B cell (primary cell): ENCODE results near the gene SIRT3. TPM values are rescaled to one million over a fixed set of nuclear protein-coding genes. Genes with fewer than 3 reads are reported as not detected.

Experiments
- ATAC-seq: fragments of 200-7000 bp; cut with Tn5 transposase; one replicate; pipeline ENCODE4 v1.10.0; 2021; ENCODE audit warnings: low read depth, mild to moderate bottlenecking, moderate number of reproducible peaks, moderate library complexity
- CTCF ChIA-PET: fragments of 350-600 bp; sonication (Branson Sonifier 250); formaldehyde crosslinking; loops from one replicate; lab custom pipeline; 2021; ENCODE audit warnings: antibody characterized with exemption, inconsistent platforms; lab: Charles Lee
- POLR2A ChIA-PET: fragments of 350-600 bp; sonication (Branson Sonifier 250); formaldehyde crosslinking; loops from one replicate; lab custom pipeline; 2021; ENCODE audit warnings: antibody characterized with exemption; lab: Charles Lee
- DNase-seq: peaks from one replicate; pipeline ENCODE4 v3.0.0; 2013
- H2AFZ ChIP-seq: 2 replicates; pipeline ENCODE4 v1.6.1; 2012; ENCODE audit warnings: mild to moderate bottlenecking, low read depth, low read length; ENCODE audit not compliant: insufficient read depth, poor library complexity, severe bottlenecking
- H3K27ac ChIP-seq, 2 donors: 1 replicate in 1 of 2; 2 replicates in 1 of 2; pipeline ENCODE4 v1.5.1; 2012 to 2013; ENCODE audit warnings: low read length in 2 of 2, mild to moderate bottlenecking in 2 of 2, moderate library complexity in 1 of 2
- H3K27me3 ChIP-seq, 4 experiments: fragments of 200-600 bp in 1 of 4; sonication (generic) in 1 of 4; replicated peaks in 1 of 4; 1 replicate in 2 of 4; 2 replicates in 2 of 4; pipeline versions ENCODE4 v1.6.1 to v1.7.0; 2013 to 2016; ENCODE audit warnings: low read length in 3 of 4, mild to moderate bottlenecking in 2 of 4, mixed read lengths in 1 of 4, moderate library complexity in 1 of 4; ENCODE audit not compliant: insufficient read depth in 4 of 4, control insufficient read depth in 3 of 4; ENCODE audit errors: control extremely low read depth in 1 of 4
- H3K36me3 ChIP-seq, 2 experiments: replicated peaks in 1 of 2; 1 replicate in 1 of 2; 2 replicates in 1 of 2; pipeline versions ENCODE4 v1.6.1 to v1.7.1; 2013; ENCODE audit warnings: low read length in 1 of 2; ENCODE audit not compliant: insufficient read depth in 2 of 2, control insufficient read depth in 1 of 2; ENCODE audit errors: control extremely low read depth in 1 of 2, extremely low read depth in 1 of 2
- H3K4me1 ChIP-seq, 2 donors: fragments of 200-600 bp in 1 of 2; sonication (generic) in 1 of 2; 1 replicate in 1 of 2; 2 replicates in 1 of 2; pipeline versions ENCODE4 v1.5.1 to v1.6.1; 2013 to 2017; ENCODE audit warnings: low read length in 2 of 2; ENCODE audit not compliant: control insufficient read depth in 2 of 2, insufficient read depth in 2 of 2
- H3K4me2 ChIP-seq: replicated peaks from 2 replicates; pipeline ENCODE3; 2012; ENCODE audit warnings: mild to moderate bottlenecking, low read depth, low read length; ENCODE audit not compliant: poor library complexity, severe bottlenecking
- H3K4me3 ChIP-seq, 5 experiments: fragments of 200-600 bp in 1 of 5; sonication (generic) in 1 of 5; 1 replicate in 3 of 5; 2 replicates in 2 of 5; pipeline versions ENCODE4 v1.5.1 to v1.7.0; 2011 to 2016; ENCODE audit warnings: low read length in 4 of 5, mild to moderate bottlenecking in 4 of 5, low read depth in 2 of 5, control low read depth in 1 of 5, moderate library complexity in 1 of 5; ENCODE audit not compliant: insufficient read depth in 1 of 5; ENCODE audit errors: control extremely low read depth in 1 of 5, extremely low read depth in 1 of 5
- H3K79me2 ChIP-seq: fragments of 200-600 bp; sonication (generic); one replicate; pipeline ENCODE4 v1.6.0; 2016; ENCODE audit warnings: low read length; ENCODE audit not compliant: control insufficient read depth, insufficient read depth
- H3K9ac ChIP-seq: fragments of 200-600 bp; sonication (generic); 2 replicates; pipeline ENCODE4 v1.6.1; 2017; ENCODE audit warnings: mild to moderate bottlenecking, low read length, moderate library complexity
- H3K9me3 ChIP-seq, 3 donors: one replicate each; pipeline versions ENCODE4 v1.6.1 to v1.7.1; 2013; ENCODE audit warnings: low read length in 2 of 3; ENCODE audit not compliant: control insufficient read depth in 2 of 3, insufficient read depth in 1 of 3; ENCODE audit errors: control extremely low read depth in 1 of 3
- H4K20me1 ChIP-seq: 2 replicates; pipeline ENCODE4 v1.6.0; 2012; ENCODE audit warnings: mild to moderate bottlenecking, low read length; ENCODE audit not compliant: insufficient read depth, control insufficient read depth, poor library complexity, severe bottlenecking
- H3K27ac Mint-ChIP-seq: one replicate; pipeline ENCODE4 v1.8.0; 2021; ENCODE audit warnings: mixed read lengths
- H3K27me3 Mint-ChIP-seq: one replicate; pipeline ENCODE4 v1.8.0; 2021; ENCODE audit warnings: mixed read lengths
- H3K4me1 Mint-ChIP-seq: one replicate; pipeline ENCODE4 v1.8.0; 2021; ENCODE audit warnings: mixed read lengths
- H3K4me3 Mint-ChIP-seq: one replicate; pipeline ENCODE4 v1.8.0; 2021; ENCODE audit warnings: mixed read lengths
- H3K9me3 Mint-ChIP-seq: one replicate; pipeline ENCODE4 v1.8.0; 2022; ENCODE audit warnings: mixed read lengths; ENCODE audit not compliant: insufficient read depth
- EZH2 ChIP-seq: IDR thresholded peaks from 2 replicates; pipeline ENCODE4 v1.6.1; 2012; ENCODE audit warnings: borderline replicate concordance, low read depth, mild to moderate bottlenecking, moderate library complexity, low read length; ENCODE audit not compliant: insufficient read depth, poor library complexity, severe bottlenecking
- WGBS: methylation state at CpG from one replicate; pipeline ENCODE4 v1.1.5; 2013; ENCODE audit warnings: missing lambda C conversion rate; ENCODE audit not compliant: insufficient coverage; 5-methylcytosine and 5-hydroxymethylcytosine counted together
- intact Hi-C: fragments of 100-400 bp; cut with micrococcal nuclease; formaldehyde crosslinking; loops from one replicate; pipeline ENCODE4 v1.10.0; 2022
- polyA plus RNA-seq: library from polyadenylated mRNA; depleted of rRNA; stranded (reverse); fragments of >200 nt; gene quantifications from 2 replicates; pipeline ENCODE4 v1.2.3, GENCODE V29; 2012
- total RNA-seq, 2 donors: library from RNA; stranded (reverse); fragments of 120-200 nt in 1 of 2; gene quantifications; 1 replicate in 1 of 2; 2 replicates in 1 of 2; pipeline versions ENCODE4 v1.2.3 to v1.2.4, GENCODE V29; 2013 to 2022
- TF ChIP-seq, protein P1 (sequence below): fragments of 200-600 bp; IDR thresholded peaks from one replicate; pipeline ENCODE4 v1.8.0; 2022; ENCODE audit warnings: antibody characterized with exemption, mild to moderate bottlenecking

Gene SIRT3
- total and polyA plus RNA-seq, 2 donors (not counting 1 experiment from before 2014, with no cell fraction given), result 22.9 to 27.9 TPM

DNA sequence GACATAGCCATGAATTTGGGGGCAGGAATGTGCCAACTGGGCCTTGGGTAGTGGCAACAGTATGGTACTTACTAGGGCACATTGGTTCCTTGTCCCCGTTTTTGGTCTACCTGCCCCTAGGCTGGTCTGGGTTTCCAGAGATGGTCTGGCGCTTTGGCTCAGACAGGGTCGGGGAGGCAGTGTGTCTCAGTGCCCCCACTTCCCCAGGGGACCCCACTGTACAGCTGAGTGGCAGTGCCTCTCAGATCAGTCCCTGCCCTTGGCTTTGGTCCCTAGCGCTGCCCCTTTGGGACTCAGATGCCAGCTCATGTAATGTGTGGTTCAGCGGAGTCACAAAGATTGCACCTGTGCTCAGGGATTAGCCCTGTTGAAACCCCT is 25.4 kb downstream of the SIRT3 start:
- H2AFZ ChIP-seq, result no peak overlapping the region
- no peak overlapping the region for H3K9ac ChIP-seq
- Mint-ChIP-seq H3K9me3 (no peaks in the 10 kb centered on the region), H3K4me1 (peaks cover 33% of the 10 kb centered on the region), H3K27me3 (no peaks in the 10 kb centered on the region), H3K27ac (no peak overlapping the region), H3K4me3 (no peak overlapping the region)
- peaks cover 0 to 58% of the 10 kb centered on the region in 2 experiments for H3K36me3 ChIP-seq
- DNase-seq, result no peak
- TF ChIP-seq EZH2, result no peak
- TF ChIP-seq, protein P1, sequence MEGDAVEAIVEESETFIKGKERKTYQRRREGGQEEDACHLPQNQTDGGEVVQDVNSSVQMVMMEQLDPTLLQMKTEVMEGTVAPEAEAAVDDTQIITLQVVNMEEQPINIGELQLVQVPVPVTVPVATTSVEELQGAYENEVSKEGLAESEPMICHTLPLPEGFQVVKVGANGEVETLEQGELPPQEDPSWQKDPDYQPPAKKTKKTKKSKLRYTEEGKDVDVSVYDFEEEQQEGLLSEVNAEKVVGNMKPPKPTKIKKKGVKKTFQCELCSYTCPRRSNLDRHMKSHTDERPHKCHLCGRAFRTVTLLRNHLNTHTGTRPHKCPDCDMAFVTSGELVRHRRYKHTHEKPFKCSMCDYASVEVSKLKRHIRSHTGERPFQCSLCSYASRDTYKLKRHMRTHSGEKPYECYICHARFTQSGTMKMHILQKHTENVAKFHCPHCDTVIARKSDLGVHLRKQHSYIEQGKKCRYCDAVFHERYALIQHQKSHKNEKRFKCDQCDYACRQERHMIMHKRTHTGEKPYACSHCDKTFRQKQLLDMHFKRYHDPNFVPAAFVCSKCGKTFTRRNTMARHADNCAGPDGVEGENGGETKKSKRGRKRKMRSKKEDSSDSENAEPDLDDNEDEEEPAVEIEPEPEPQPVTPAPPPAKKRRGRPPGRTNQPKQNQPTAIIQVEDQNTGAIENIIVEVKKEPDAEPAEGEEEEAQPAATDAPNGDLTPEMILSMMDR, result no peak
- no peaks in the 10 kb centered on the region for H3K9me3 ChIP-seq
- no peak overlapping the region for H3K4me2 ChIP-seq
- H3K79me2 ChIP-seq, result peaks cover 40% of the 10 kb centered on the region
- ATAC-seq, result no peak
- WGBS, result 92% methylated on average over 5 of the region's 5 CpGs
- no peak overlapping the region for H3K4me3 ChIP-seq
- ChIA-PET POLR2A (no interaction called here), CTCF (no interaction called here)
- H4K20me1 ChIP-seq, result peaks cover 55% of the 10 kb centered on the region
- peaks cover 20 to 37% of the 10 kb centered on the region in 2 donors for H3K4me1 ChIP-seq
- no peak overlapping the region for H3K27ac ChIP-seq
- no peaks in the 10 kb centered on the region for H3K27me3 ChIP-seq
- intact Hi-C loops, result no loop called here

DNA sequence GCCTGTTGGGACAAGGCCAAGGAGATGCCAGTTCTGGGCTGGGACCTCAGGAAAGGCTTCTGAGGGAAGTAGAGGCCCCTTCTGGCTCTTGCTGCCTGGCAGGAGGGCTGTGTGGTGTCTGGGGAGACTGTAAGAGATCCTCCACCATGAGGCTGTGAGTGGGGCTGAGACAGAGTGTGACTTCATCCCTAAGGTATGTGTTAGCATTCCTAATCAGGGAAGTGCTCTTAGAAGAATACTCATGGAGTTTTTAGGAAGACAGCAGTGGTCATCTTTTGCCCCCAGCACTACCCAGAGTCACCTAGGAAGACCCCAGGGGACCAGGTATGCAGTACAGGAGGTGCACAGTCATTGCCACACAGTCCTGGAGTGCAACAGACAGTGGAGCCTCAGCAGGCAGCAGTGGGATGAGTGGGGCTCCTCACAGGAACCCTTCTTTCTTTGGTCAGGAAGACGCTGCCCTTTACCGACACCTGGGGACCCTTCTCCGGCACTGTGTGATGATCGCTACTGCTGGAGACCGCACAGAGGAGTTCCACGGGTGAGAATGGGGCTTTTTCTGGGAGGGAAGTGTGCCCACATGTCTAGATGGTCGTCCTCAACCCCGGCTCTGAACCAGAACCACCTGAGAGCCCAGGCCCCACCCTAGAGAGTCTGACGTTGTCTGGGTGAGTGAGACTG is 25.9 kb downstream of the SIRT3 start:
- peaks cover 61% of the 10 kb centered on the region for H4K20me1 ChIP-seq
- Mint-ChIP-seq H3K27ac (peak overlapping the region; percentile 53), H3K4me1 (peaks cover 36% of the 10 kb centered on the region), H3K4me3 (peak overlapping the region; percentile 98), H3K27me3 (no peaks in the 10 kb centered on the region), H3K9me3 (no peaks in the 10 kb centered on the region)
- intact Hi-C loops, result no loop called here
- no peaks in the 10 kb centered on the region for H3K27me3 ChIP-seq
- ATAC-seq (no peak), DNase-seq (no peak)
- POLR2A ChIA-PET, result interaction anchor here (1.5 to 1.7 kb wide), 2 partner anchors 48 to 90 kb away, joined by 3 to 6 read pairs; no protein-coding TSS in a partner anchor
- CTCF ChIA-PET, result no interaction called here
- peaks cover 45% of the 10 kb centered on the region for H3K79me2 ChIP-seq
- no peak overlapping the region for H2AFZ ChIP-seq
- TF ChIP-seq, protein P1, result no peak
- no peak for TF ChIP-seq EZH2
- WGBS, result 96% methylated on average over 6 of the region's 9 CpGs
- H3K4me2 ChIP-seq, result peak overlapping the region; percentile 90
- H3K9ac ChIP-seq, result no peak overlapping the region
- H3K27ac ChIP-seq, result peak overlapping the region in 1 of 2 donors; percentile 24
- H3K4me3 ChIP-seq, result no peak overlapping the region
- peaks cover 26 to 42% of the 10 kb centered on the region in 2 donors for H3K4me1 ChIP-seq
- H3K36me3 ChIP-seq, result peaks cover 0 to 60% of the 10 kb centered on the region in 2 experiments
- no peaks in the 10 kb centered on the region for H3K9me3 ChIP-seq
